HG03135 (cell line): Measurements from ENCODE around the gene ATOX1.

ENCODE experiments used
- ATAC-seq: cut with Tn5 transposase; IDR thresholded peaks from one replicate; pipeline ENCODE4 v1.9.1; 2021; ENCODE audit warnings: mild to moderate bottlenecking, moderate library complexity; ENCODE audit not compliant: unreplicated experiment

Gene ATOX1

DNA sequence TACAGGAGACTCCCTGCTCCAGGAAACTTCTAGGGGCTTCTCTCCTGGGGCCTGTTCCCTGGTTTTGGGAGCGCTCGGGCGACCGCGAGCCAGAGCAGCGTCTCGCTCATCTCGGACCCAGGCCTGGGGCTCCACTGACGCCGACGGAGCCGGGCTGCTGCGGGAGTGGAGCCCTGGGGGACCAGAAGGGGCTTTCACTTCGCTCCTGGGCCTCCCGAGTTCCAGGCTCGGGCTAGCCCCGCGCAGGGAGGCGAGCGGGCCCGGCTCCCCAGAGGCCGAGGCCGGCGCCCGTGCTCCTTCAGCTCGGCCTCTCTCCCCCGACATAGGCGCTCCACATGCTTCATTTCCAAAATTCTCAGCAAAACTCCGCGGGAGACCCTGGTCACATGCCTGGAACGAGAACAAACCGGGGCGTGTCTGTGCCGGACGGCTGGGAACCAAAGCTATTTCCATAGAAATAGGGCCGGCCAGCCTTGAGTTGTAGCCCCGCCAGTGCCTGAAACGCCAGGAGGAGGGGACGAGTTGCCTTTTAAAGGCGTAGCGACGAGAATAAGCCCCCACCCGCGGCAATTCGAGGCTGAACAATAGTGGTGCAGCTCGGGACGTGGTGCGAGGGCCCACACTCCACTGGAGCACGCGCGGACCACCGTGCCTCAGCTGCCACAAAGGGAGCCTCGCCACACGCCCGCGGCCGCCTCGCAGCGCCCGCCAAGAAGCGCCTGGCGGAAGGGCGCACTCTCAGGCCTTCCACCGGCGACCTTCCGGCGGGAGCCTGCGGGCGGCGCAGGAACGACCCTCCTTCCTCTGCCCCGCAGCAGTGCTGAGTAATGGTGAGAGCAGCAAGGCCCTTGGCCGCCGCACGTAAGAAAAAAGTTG is 12.2 kb upstream of the ATOX1 start:
- ATAC-seq = peak; percentile 29

DNA sequence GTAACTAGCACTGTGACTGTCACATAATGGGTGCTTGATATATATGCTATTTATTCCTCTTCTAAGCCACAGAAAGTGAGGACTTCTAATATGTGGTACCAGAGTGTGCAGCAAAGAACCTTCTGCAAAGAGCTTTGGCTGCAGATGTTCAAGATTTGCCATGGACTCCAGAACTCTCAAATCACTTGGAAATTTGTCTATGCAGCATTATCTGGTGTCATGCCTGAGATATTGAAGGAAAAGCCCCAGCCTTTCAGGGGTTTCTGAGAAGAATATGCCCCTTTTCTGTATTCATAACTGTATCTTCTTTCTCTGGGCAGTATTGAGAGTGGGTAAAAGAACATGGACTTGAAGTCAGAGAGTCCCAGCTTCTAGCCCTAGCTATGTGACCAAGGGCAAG is 8.5 kb upstream of the ATOX1 start:
- no peak for ATAC-seq

DNA sequence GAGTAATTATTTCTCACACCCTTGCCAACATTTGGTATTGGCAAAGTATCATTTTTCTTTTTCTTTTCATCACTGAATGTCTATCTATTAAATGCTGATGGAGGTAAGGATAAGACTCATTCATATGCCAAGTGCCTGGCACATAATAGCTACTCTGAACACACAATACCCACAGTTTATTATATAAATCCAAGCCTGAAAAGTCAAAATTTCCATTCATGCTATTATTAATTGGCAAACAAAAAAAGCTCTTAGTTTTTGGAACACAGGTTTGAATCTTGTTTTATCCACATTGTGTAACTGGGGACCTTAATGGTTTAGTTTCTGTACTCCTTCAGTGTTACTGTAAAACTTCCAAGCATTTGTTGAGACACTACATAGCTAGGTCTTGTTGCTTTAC is 6.4 kb upstream of the ATOX1 start:
- ATAC-seq = no peak

DNA sequence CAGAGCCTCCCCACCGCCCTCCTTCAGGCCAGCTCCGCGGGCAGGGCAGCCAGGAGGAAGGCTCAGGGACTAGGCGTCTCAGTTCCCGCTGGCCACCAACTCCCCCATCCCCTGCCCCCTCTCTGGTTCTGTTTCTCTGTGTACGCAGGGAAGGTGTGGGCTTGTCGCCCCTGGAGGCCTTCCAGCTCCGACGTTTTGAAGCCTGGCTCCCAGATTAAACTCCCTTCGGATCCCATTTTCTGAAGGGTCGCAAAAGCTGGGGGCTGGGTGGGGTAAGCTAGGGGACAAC is 346 bp downstream of the ATOX1 start:
- ATAC-seq = peak; percentile 9

DNA sequence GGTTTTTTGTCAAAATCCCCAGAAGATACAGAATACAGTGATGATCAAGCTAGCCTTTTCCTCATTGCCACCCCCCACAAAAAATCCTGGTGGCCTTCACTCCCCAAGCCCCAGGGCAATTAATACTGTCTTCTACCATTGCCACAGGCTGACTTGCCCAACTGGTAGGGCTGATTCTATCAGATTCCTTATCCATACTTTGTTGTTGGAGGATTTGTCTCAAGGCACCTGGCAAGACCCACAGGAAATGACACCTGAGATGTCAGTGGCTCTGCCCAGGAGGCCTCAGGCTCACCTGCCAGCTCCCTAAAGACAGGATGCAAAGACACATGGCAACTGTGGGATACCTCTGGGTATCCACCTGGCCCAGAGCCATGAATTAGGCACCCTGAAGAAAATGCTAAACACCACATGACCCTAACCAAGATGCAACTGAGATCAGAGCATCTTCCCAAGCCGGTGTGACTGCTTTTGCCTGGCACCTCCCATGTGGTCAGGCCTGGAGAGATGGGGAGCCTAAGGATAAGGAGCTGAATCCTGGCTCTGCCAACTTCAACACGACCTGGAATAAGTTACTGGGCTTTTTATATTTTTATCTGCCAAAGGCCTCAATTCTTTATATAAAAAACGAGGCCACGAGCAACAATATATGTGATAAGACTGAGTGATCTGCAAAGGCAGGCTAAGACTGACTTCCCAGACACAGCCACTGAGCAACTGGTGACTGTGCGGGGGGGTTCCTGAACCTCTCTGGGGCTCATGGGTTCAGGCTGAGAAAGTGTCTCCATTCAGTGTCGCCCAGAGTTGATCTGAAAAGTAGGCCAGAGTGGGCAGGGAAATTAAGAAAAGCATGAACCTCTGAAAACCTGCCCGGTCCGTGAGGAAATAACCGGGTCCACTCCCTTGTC is 944 bp downstream of the ATOX1 start:
- ATAC-seq = no peak

DNA sequence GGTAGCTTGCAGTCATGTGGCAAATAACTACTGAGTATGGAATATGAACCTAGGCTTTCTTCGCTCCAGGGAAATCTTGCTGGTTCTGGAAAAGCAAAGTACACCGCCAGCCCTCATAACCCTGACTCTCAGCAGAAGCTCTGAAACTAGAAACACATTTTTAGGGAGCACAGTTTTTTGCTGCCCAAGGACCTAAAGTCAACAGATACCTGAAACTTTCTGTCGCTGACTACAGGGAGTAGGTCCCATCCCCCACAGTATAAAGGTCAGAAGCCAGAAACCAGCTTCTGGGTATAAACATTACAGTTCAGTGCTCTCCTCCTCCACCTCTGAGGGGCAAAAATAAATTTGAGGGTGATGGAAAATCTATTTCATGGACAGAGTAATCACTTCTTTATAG is 3.0 kb downstream of the ATOX1 start:
- ATAC-seq = no peak

DNA sequence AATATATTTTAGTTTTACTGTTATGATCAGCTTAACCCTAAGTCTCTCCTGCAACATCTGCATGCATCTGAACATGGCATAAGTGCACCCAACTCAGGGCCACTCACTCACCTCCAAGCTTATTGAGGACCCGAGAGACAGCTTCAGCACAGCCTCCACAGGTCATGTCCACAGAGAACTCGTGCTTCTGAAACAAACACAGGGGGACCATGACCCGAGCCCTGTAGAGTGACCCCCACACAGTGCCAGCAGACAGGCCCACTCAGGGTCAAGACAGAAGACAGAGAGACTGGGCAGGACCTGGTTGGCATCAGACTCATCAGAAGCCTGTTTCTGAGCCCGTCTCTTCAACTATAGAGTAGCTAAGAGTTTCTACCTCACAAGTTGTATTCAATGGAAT is 6.8 kb downstream of the ATOX1 start:
- ATAC-seq = no peak

DNA sequence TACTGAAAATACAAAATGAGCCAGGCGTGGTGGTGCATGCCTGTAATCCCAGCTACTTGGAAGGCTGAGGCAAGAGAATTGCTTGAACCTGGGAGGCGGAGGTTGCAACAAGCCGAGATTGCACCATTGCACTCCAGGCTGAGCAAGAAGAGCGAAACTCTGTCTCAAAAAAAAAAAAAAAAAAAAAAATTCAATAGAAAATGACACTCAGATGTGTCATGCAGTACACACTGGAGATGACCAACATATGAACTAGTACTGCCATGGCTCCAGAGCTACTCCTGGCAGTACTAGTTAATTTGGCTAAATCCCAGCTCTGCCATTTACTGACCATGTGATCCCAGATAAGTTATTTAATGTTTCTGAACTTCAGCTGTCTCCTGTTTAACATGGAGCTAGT is 7.3 kb downstream of the ATOX1 start:
- ATAC-seq = no peak

DNA sequence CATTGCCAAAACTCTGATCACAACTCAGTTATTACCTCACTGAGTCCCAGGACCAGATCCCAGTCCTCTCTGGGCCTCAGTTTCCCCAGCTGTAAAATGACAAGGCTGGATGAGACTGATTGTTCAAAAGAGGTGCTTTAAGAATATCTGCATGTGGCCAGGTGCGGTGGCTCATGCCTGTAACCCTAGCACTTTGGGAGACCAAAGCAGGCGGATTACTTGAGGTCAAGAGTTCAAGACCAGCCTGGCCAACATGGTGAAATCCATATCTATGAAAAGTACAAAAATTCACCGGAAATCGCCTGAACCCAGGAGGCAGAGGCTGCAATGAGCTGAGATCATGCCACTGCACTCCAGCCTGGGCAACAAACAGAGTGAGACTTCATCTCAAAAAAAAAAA is 8.3 kb downstream of the ATOX1 start:
- no peak for ATAC-seq

DNA sequence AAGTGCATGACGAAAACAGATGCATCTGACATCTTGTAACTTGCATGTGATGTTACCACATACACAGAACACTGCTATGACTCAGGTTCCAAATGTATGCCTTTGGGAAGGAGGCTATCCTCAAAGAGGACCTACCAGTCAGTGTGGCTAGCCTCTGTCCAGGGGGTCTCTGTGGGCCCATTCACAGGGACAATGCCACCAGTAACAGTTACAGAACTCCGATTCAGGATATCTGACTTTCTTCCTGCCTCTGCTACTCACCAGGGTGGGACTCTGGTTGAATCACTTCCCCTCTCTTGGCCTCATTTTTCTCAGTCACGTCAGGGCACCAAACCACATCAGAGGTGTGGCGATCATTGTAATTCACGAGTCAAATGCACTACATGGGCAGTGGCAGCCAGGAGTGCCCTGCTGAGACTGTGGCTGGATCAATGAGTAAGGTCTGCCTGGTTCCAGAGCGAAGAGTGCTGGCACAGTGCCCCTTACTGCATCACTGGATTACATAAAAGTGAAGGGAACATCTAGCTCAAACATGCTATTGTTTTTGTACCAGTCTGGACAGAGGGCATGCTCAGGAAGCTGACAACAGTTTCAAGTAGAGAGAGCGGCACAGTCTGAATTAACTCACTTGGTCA is 13.2 kb downstream of the ATOX1 start:
- no peak for ATAC-seq

DNA sequence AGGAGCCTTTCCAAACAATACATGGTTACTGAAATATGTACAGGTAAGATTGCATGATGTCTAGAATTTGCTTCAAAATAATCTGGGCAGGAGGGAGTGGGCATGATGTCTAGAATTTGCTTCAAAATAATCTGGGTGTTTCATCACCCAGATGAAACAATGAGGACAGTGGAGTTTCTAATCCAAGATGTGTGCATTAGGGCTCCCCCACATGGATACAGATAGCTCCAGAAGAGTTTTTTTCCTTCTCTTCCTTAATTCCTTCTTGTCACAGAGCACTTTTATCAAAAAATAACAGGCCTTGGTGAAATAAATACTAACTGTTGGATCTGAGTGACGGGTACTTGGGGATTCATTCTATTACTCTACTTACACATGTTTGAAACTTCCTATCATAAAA is 14.9 kb downstream of the ATOX1 start:
- no peak for ATAC-seq

DNA sequence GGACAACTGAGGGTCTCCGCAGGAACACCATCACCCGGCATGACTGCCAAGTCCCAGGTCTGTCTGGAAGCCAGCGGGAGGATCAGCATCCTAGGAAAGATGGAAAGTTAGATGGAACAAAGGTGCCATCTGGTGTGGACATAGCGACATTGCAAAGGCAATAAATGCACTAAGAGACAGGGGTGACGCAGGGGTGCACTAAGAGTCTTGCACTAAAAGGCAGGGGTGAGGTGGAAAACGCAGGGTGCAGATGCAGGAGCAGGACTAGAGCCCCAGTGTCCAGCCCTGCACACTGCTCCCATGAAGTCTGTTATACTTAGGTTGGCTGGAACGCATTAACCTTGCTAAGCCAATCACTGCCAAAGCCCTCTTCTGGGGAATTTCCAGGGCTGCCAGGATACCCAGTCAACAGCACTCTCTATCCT is 15.5 kb downstream of the ATOX1 start:
- no peak for ATAC-seq

DNA sequence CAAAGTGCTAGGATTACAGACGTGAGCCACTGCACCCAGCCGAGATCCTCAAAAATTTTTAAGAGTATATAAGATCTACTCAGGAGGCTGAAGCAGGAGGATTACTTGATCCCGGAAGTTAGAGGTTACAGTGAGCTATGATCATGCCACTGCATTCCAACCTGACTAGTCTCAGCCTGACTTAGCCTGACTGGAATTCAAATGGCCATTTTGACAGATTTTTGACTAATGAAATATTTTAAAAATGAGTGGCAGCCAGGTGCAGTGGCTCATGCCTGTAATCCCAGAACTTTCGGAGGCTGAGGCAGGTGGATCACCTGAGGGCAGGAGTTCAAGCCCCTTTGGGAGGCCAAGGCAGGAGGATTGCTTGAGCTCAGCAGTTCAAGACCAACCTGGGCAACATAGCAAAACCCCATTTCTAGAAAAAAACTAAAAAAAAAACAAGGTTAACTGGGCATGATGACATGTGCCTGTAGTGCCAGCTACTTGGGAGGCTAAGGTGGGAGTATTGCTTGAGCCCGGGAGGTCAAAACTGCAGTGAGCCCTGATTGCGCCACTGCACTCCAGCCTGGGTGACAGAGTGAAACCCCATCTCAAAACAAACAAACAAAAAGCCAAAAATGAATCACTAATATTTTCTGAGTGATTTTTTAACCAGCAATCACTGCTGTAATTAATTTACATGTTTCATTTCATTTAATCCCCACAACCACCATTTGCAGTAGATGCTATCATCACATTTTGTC is 16.6 kb downstream of the ATOX1 start:
- no peak for ATAC-seq

DNA sequence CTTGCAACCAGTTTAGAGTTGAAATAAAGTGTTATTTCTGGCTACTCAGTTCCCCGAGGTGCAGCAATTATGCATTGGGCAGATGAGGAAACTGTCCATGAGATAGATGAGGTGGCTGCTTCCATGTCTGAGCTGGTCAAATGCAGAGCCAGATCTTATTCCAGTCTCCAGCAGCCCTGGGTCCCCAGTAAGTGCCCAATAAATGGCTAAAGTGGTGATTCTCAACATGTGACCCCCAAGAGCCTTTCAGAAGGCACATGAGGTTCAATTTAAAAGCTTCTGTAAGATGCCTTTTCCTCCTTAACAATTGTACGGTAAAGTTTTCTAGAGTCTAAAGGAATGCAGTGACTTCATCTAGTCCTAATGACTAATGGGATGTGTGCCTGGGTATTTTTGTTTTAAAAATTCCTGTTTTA is 17.5 kb downstream of the ATOX1 start:
- ATAC-seq = peak; percentile 10

DNA sequence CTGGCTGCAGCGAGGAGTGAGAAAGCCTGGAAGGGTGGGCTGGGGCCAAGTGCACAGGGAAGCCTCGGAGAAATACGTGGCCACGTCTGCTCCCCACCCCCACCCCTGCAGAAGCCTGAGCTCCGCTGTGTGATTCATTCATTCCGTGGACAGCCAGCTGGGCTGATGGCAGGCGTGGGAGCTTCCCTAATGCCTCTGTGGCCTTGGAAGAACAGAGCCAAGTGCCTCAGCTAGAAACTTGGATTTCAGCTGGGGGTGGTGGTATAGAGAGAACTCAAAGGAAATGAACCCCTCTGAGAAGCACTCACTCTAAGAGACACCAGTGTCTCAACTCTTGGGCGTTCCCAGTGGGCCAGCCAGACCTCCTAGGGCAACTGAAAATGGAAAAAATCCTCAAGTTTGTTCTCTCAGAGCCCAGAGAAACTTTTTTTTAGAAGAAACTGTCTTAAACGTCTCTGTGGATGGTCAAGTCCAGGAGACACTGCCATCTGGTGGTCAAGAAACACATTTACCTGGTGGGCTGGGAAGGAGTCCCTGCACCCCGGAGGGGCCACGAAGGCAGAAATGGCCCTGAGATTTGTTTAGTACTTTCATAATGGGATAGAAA is 18.0 kb downstream of the ATOX1 start:
- peak; percentile 64 for ATAC-seq

DNA sequence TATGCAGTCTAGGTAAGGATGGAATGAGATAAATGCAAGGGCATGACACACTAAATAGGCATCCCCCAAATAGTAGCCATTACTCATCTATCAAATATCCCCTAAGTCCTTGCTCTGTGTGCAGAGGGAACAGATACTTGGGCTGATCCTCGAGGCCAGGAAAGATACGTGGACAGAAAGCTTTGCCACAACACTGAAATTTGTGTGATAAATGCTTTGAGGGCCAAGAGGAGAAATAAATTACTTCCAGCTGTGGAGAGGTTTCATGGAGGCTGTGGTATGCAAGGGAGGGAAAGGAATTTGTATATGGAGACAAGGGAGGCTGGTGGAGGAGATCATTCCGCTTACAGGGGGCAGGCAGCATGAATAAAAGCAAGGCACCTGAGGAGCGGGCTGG is 18.5 kb downstream of the ATOX1 start:
- no peak for ATAC-seq

DNA sequence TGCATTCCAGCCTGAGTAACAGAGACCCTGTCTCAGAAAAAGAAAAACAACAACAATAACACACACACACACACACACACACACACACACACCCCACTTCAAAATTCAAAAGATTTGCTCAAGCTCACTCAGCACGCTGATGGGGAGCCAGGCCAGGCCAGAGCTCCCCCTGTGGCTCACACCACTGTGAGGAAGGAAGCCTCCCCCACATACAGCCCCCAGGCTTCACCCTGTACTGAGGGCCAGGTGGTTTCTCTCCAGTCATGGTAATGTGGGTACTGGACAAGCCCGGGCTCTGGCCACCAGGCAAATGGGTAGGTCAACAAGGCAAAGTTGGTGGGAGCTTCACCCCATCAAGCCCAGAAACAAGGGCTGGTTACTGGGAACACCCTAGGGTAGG is 19.0 kb downstream of the ATOX1 start:
- no peak for ATAC-seq

DNA sequence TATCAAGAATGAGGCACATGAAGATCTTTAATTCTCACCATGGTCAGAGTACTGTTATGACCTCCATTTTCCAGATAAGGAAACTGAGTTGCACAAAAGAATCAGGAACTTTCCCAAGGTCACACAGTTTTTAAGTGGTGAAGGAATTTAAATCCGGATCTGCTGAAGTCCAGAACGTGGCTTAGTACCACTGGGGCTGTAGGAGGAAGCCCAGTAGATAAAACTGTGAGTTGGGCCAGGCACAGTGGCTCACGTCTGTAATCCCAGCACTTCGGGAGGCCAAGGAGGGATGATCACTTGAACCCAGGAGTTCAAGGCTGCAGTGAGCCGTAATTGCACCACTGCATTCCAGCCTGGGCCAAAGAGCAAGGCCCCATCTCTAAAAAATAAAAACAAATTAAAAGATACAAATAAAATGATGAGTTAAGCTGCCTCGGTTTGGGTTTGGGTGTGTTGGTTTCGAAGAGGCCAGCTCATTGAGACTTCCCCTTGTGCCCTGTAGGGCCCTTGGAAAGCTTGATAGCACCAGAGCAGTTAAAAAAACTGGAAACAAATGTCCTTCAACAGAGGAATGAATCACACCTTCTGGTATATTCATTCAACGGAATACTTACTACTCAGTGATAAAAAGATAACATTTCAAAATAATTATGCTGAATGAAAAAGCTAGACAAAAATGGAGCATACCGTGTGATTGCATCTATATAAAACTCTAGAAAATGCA is 20.1 kb downstream of the ATOX1 start:
- no peak for ATAC-seq

DNA sequence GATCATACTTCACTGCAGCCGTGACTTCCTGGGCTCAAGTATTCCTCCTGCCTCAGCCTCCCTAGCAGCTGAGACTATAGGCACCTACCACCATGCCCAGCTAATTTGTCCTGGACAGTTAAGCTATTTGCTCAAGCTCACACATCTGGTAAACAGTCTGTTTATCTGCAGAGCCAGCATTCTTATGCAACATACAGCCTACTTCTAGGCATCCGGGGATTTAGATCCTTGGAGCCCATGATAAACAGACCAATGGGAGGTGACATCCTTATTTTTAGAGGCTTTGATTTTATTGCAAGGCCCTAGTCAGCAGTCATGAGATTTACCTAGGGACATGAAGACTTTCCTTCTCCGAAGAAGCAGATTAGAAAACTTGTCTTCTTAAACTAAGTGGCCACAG is 21.0 kb downstream of the ATOX1 start:
- no peak for ATAC-seq

DNA sequence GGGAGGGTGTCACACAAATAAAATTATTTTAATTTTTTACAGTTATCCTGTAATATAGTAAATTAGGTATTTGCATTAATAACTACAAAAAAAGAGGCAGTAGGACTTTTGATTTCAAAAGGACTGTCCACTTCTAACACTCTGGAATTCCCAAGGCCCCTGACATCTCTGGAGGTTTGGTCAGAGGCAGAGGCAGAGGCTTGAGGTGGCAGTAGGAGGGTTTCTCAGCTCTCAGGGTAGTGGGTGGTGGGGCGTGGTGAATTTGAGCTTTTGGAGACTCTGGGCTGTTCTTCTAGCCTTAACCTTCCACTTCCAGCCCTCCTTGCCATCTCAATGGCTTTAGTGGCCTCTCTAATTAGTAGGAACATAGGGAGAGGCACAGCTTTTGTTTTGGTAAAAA is 22.8 kb downstream of the ATOX1 start:
- no peak for ATAC-seq
